ENCODE data around the gene SLC6A2.

The SLC6A2 gene

DNA sequence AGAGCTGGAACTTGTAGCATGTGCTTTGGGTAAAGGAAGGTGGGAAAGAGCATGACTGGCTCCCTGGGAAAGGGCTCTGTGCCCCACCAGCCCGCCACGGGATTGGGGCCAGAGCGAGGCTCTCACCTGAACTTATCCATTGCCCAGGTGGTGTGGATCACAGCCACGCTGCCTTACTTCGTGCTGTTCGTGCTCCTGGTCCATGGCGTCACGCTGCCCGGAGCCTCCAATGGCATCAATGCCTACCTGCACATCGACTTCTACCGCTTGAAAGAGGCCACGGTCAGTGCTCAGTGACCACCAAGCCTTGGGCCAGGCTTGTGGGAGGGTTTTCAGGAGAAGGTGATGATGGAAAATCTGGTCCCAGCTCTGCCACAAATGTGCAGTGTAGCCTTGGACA, 36.0 kb downstream of the SLC6A2 start:
- H3K27me3 ChIP-seq (ENCODE audit: insufficient read depth, low read length, poor library complexity), result no peaks in the 10 kb centered on the region
- no peak overlapping the region for H3K4me2 ChIP-seq (ENCODE audit: insufficient read depth, low read length)
- H3K36me3 ChIP-seq (ENCODE audit: insufficient read depth, low read length), result no peaks in the 10 kb centered on the region
- DNase-seq (no peak), ATAC-seq (ENCODE audit: insufficient read depth, low read depth) (no peak)
- H2AFZ ChIP-seq (ENCODE audit: low read depth, low read length), result no peak overlapping the region
- TF ChIP-seq CTCF (IDR thresholded peaks at IDR 0.05; ENCODE audit: borderline replicate concordance, extremely low read depth, low read length, poor library complexity, severe bottlenecking) (no peak), EZH2 (IDR thresholded peaks at IDR 0.05; ENCODE audit: borderline replicate concordance, low read depth, low read length, severe bottlenecking) (no peak)
- no peaks in the 10 kb centered on the region for H3K4me1 ChIP-seq (ENCODE audit: insufficient read depth, low read length)
- H3K9me3 ChIP-seq (ENCODE audit: insufficient read depth, low read length, severe bottlenecking), result no peaks in the 10 kb centered on the region
- H3K4me3 ChIP-seq (ENCODE audit: low read depth in 1 of 2, low read length in 2 of 2), result no peak overlapping the region
- H3K9ac ChIP-seq (ENCODE audit: low read depth, low read length), result no peak overlapping the region
- no peak overlapping the region for H3K27ac ChIP-seq (ENCODE audit: low read length)
- H4K20me1 ChIP-seq (ENCODE audit: insufficient read depth, low read length), result no peaks in the 10 kb centered on the region
- H3K79me2 ChIP-seq (ENCODE audit: insufficient read depth, low read length), result no peaks in the 10 kb centered on the region

GRCh38 chr16:55695595-55695994, 39.8 kb downstream of the SLC6A2 start:
- H3K79me2 ChIP-seq (ENCODE audit: insufficient read depth, low read length), result no peaks in the 10 kb centered on the region
- H3K4me2 ChIP-seq (ENCODE audit: insufficient read depth, low read length), result no peak overlapping the region
- H4K20me1 ChIP-seq (ENCODE audit: insufficient read depth, low read length), result no peaks in the 10 kb centered on the region
- no peak overlapping the region for H3K9ac ChIP-seq (ENCODE audit: low read depth, low read length)
- H2AFZ ChIP-seq (ENCODE audit: low read depth, low read length), result no peak overlapping the region
- no peak overlapping the region for H3K27ac ChIP-seq (ENCODE audit: low read length)
- TF ChIP-seq EZH2 (IDR thresholded peaks at IDR 0.05; ENCODE audit: borderline replicate concordance, low read depth, low read length, severe bottlenecking), result no peak
- no peak for TF ChIP-seq CTCF (IDR thresholded peaks at IDR 0.05; ENCODE audit: borderline replicate concordance, extremely low read depth, low read length, poor library complexity, severe bottlenecking)
- no peak for DNase-seq
- H3K27me3 ChIP-seq (ENCODE audit: insufficient read depth, low read length, poor library complexity), result peaks cover 14% of the 10 kb centered on the region
- no peaks in the 10 kb centered on the region for H3K9me3 ChIP-seq (ENCODE audit: insufficient read depth, low read length, severe bottlenecking)
- H3K4me3 ChIP-seq (ENCODE audit: low read depth in 1 of 2, low read length in 2 of 2), result no peak overlapping the region
- no peaks in the 10 kb centered on the region for H3K36me3 ChIP-seq (ENCODE audit: insufficient read depth, low read length)
- no peak for ATAC-seq (ENCODE audit: insufficient read depth, low read depth)
- no peaks in the 10 kb centered on the region for H3K4me1 ChIP-seq (ENCODE audit: insufficient read depth, low read length)

DNA sequence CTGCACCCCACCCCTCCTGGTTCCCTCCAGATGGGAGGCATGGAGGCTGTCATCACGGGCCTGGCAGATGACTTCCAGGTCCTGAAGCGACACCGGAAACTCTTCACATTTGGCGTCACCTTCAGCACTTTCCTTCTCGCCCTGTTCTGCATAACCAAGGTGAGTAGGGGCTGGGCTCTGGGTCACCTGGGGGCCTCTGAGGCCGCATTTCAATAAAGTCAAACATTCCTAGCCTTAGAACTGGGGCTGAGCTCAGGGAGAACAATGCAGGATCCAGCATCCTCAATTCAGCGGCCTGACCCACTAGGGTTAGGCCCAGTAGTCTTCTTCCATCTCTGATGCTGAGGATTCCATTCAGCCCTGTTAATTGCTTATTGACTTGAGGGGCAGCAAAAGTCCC, 42.1 kb downstream of the SLC6A2 start:
- Histone ChIP-seq H3K4me2 (ENCODE audit: insufficient read depth, low read length) (no peak overlapping the region), H3K36me3 (ENCODE audit: insufficient read depth, low read length) (no peaks in the 10 kb centered on the region), H3K4me3 (ENCODE audit: low read depth in 1 of 2, low read length in 2 of 2) (no peak overlapping the region), H3K27ac (ENCODE audit: low read length) (no peak overlapping the region), H2AFZ (ENCODE audit: low read depth, low read length) (no peak overlapping the region), H4K20me1 (ENCODE audit: insufficient read depth, low read length) (no peaks in the 10 kb centered on the region), H3K9ac (ENCODE audit: low read depth, low read length) (no peak overlapping the region), H3K9me3 (ENCODE audit: insufficient read depth, low read length, severe bottlenecking) (no peaks in the 10 kb centered on the region), H3K27me3 (ENCODE audit: insufficient read depth, low read length, poor library complexity) (peaks cover 14% of the 10 kb centered on the region), H3K4me1 (ENCODE audit: insufficient read depth, low read length) (0 out of 2 replicates have a peak, but pooled peaks cover 1% of the 10 kb centered on the region), H3K79me2 (ENCODE audit: insufficient read depth, low read length) (no peaks in the 10 kb centered on the region)
- DNase-seq (no peak), ATAC-seq (ENCODE audit: insufficient read depth, low read depth) (no peak)
- no peak for TF ChIP-seq EZH2 (IDR thresholded peaks at IDR 0.05; ENCODE audit: borderline replicate concordance, low read depth, low read length, severe bottlenecking)
- no peak for TF ChIP-seq CTCF (IDR thresholded peaks at IDR 0.05; ENCODE audit: borderline replicate concordance, extremely low read depth, low read length, poor library complexity, severe bottlenecking)

GRCh38 chr16:55698331-55698730, 42.5 kb downstream of the SLC6A2 start:
- H3K79me2 ChIP-seq (ENCODE audit: insufficient read depth, low read length), result no peaks in the 10 kb centered on the region
- peaks cover 14% of the 10 kb centered on the region for H3K27me3 ChIP-seq (ENCODE audit: insufficient read depth, low read length, poor library complexity)
- H3K36me3 ChIP-seq (ENCODE audit: insufficient read depth, low read length), result no peaks in the 10 kb centered on the region
- no peak overlapping the region for H3K27ac ChIP-seq (ENCODE audit: low read length)
- DNase-seq (no peak), ATAC-seq (ENCODE audit: insufficient read depth, low read depth) (no peak)
- no peak overlapping the region for H2AFZ ChIP-seq (ENCODE audit: low read depth, low read length)
- no peak overlapping the region for H3K9ac ChIP-seq (ENCODE audit: low read depth, low read length)
- H3K4me2 ChIP-seq (ENCODE audit: insufficient read depth, low read length), result no peak overlapping the region
- TF ChIP-seq EZH2 (IDR thresholded peaks at IDR 0.05; ENCODE audit: borderline replicate concordance, low read depth, low read length, severe bottlenecking), result no peak
- no peak for TF ChIP-seq CTCF (IDR thresholded peaks at IDR 0.05; ENCODE audit: borderline replicate concordance, extremely low read depth, low read length, poor library complexity, severe bottlenecking)
- no peaks in the 10 kb centered on the region for H4K20me1 ChIP-seq (ENCODE audit: insufficient read depth, low read length)
- H3K4me3 ChIP-seq (ENCODE audit: low read depth in 1 of 2, low read length in 2 of 2), result no peak overlapping the region
- H3K9me3 ChIP-seq (ENCODE audit: insufficient read depth, low read length, severe bottlenecking), result no peaks in the 10 kb centered on the region
- H3K4me1 ChIP-seq (ENCODE audit: insufficient read depth, low read length), result peaks cover 5% of the 10 kb centered on the region; the same call in 1 of the 2 replicates

Data from DND-41 (cell line).